Neural progenitor cell (in vitro differentiated cells): ENCODE results near the gene ZCCHC14.

Experiments used
- CTCF ChIP-seq: fragments of 200-600 bp; sonication (generic); IDR thresholded peaks from 2 replicates; pipeline ENCODE4 v1.5.1; 2017; ENCODE audit warnings: antibody characterized with exemption, mild to moderate bottlenecking
- EZH2 ChIP-seq: fragments of 200-600 bp; sonication (generic); IDR thresholded peaks from 2 replicates; pipeline ENCODE4 v1.6.1; 2017; ENCODE audit warnings: antibody characterized with exemption, mild to moderate bottlenecking, moderate library complexity

DNA sequence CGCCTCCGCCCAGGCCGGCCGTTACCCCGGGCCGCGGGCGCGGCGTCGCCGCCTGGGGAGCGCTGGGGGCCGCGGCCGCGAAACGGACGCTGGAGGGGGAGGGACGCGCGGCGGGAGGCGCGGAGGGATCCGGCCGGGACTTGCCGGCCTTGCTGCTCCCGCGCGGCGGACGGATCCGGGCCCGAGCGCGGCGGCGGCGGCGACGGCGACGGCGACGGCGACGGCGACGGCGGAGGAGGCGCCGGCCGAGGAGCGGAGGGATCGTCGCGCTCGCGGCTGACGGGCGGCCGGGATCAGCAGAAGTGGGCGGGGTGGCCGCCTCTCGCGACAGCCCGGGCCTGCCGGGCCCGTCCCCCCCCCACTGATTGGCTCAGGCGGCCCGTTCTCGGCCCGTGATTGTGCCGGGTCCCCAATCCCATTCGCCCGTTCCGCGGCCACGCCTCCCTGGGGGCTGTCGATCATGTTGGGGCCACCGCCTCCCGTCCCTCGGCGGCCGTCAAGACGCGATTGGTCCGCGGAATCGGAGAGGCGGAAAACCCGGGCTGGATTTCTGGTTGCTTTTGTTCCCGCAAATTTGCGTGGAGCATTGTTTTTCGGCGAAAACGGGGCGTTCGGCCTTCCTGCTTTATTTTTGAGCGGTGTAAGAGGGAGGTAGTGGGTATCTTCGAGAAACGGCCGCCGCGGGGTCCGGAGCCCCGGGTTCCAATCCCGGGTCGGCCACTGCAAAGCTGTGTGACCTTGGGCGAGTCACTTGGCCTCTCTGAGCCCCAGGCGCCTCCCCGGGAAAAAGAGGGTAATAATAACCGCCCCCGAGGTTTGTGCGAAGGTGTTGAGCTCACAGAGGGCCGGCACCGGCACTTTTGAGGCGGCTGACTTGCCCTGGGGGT, at the start of gene ZCCHC14:
- no peak for TF ChIP-seq EZH2
- TF ChIP-seq CTCF = no peak
